HCT116 (cell line): Measurements from ENCODE around the gene ZNF341. TPM values are rescaled to one million over a fixed set of nuclear protein-coding genes. Genes with fewer than 3 reads are reported as not detected.

ENCODE experiments used
- ATAC-seq: fragments of 200-7000 bp; cut with Tn5 transposase; 2 replicates; pipeline ENCODE4 v1.9.1; 2020; ENCODE audit warnings: mild to moderate bottlenecking, moderate library complexity
- BruUV-seq: library from RNA; stranded (reverse); fragments of 400-500 nt; replicated peaks from 2 replicates; lab custom pipeline; 2021; lab: Mats Ljungman, UMichigan
- CTCF ChIA-PET: fragments of 300-600 bp; sonication (Branson Sonifier 250); formaldehyde crosslinking; loops from one replicate; lab custom pipeline; 2021; ENCODE audit warnings: antibody characterized with exemption; lab: Charles Lee
- POLR2A ChIA-PET: fragments of 300-600, 350-600 bp; sonication (Branson Sonifier 250); formaldehyde crosslinking; loops from one replicate; lab custom pipeline; 2021; ENCODE audit warnings: antibody characterized with exemption; lab: Charles Lee
- RAD21 ChIA-PET, 2 experiments: fragments of 300-600 bp; sonication (Branson Sonifier 250); formaldehyde crosslinking; loops; one replicate each; lab custom pipeline; 2023; ENCODE audit warnings: low total read pairs in 2 of 2; ENCODE audit not compliant: uncharacterized antibody in 2 of 2, unreplicated experiment in 2 of 2, low non-redundant PET in 1 of 2; lab: Charles Lee
- DNase-seq: peaks from one replicate; pipeline ENCODE4 v3.0.0-alpha.2; 2010; ENCODE audit warnings: low read depth, low spot score
- H2AFZ ChIP-seq: fragments of 200-600 bp; shearing (Covaris generic), sonication (generic); 2 replicates; pipeline ENCODE4 v1.6.1; 2017; ENCODE audit warnings: low read depth, mixed run types, mixed read lengths, antibody characterized with exemption, low read length; ENCODE audit not compliant: poor library complexity, severe bottlenecking
- H3K27ac ChIP-seq: 2 replicates; pipeline ENCODE4 v1.5.1; 2012; ENCODE audit warnings: low read depth, low read length
- H3K27me3 ChIP-seq: fragments of 200-600 bp; sonication (generic); 2 replicates; pipeline ENCODE4 v1.6.1; 2016; ENCODE audit warnings: mixed run types, low read length, mixed read lengths; ENCODE audit not compliant: insufficient read depth
- H3K36me3 ChIP-seq, 2 experiments: fragments of 200-500 bp in 1 of 2; fragments of 200-600 bp in 1 of 2; sonication (Bioruptor generic) in 1 of 2; sonication (generic) in 1 of 2; 2 replicates each; pipeline versions ENCODE4 v1.5.1 to v1.6.1; 2014 to 2016; ENCODE audit warnings: low read length in 2 of 2, inconsistent platforms in 1 of 2, mixed read lengths in 1 of 2, mixed run types in 1 of 2; ENCODE audit not compliant: insufficient read depth in 2 of 2, control insufficient read depth in 1 of 2
- H3K4me1 ChIP-seq, 2 experiments: fragments of 200-600 bp in 1 of 2; sonication (generic) in 1 of 2; 2 replicates each; pipeline versions ENCODE4 v1.5.1 to v1.6.1; 2012 to 2017; ENCODE audit warnings: low read length in 2 of 2, inconsistent platforms in 1 of 2, mild to moderate bottlenecking in 1 of 2, mixed read lengths in 1 of 2, mixed run types in 1 of 2, moderate library complexity in 1 of 2; ENCODE audit not compliant: insufficient read depth in 2 of 2, control insufficient read depth in 1 of 2
- H3K4me2 ChIP-seq: fragments of 200-600 bp; sonication (generic); 2 replicates; pipeline ENCODE4 v1.6.1; 2017; ENCODE audit warnings: mixed run types, low read length, mixed read lengths
- H3K4me3 ChIP-seq, 2 experiments: fragments of 200-600 bp in 1 of 2; sonication (generic) in 1 of 2; replicated peaks in 1 of 2; 2 replicates each; pipeline ENCODE4 v1.5.1; 2011 to 2016; ENCODE audit warnings: low read length in 2 of 2, control low read depth in 1 of 2, low read depth in 1 of 2, mild to moderate bottlenecking in 1 of 2, mixed read lengths in 1 of 2, mixed run types in 1 of 2
- H3K79me2 ChIP-seq: fragments of 200-600 bp; sonication (generic); 2 replicates; pipeline ENCODE4 v1.6.1; 2017; ENCODE audit warnings: mild to moderate bottlenecking, mixed run types, low read length, moderate library complexity, mixed read lengths; ENCODE audit not compliant: insufficient read depth
- H3K9ac ChIP-seq: fragments of 200-600 bp; sonication (generic); 2 replicates; pipeline ENCODE4 v1.6.1; 2016; ENCODE audit warnings: low read length, mixed read lengths
- H3K9me2 ChIP-seq: fragments of 200-600 bp; sonication (generic), shearing (Covaris generic); 2 replicates; pipeline ENCODE4 v1.6.1; 2017; ENCODE audit warnings: mixed run types, mild to moderate bottlenecking, moderate library complexity; ENCODE audit not compliant: insufficient read depth
- H3K9me3 ChIP-seq, 2 experiments: fragments of 200-500 bp in 1 of 2; fragments of 200-600 bp in 1 of 2; sonication (Bioruptor generic) in 1 of 2; sonication (generic) in 1 of 2; 2 replicates each; pipeline ENCODE4 v1.6.1; 2014 to 2017; ENCODE audit warnings: low read length in 2 of 2, mixed read lengths in 2 of 2, inconsistent platforms in 1 of 2, low read depth in 1 of 2, mild to moderate bottlenecking in 1 of 2, mixed run types in 1 of 2, moderate library complexity in 1 of 2; ENCODE audit not compliant: control insufficient read depth in 1 of 2, insufficient read depth in 1 of 2
- H4K20me1 ChIP-seq: fragments of 200-600 bp; sonication (generic), shearing (Covaris generic); 2 replicates; pipeline ENCODE4 v1.6.1; 2017; ENCODE audit warnings: mixed run types, mild to moderate bottlenecking, moderate library complexity; ENCODE audit not compliant: insufficient read depth
- CEBPB ChIP-seq: IDR thresholded peaks from 2 replicates; pipeline ENCODE4 v1.6.1; 2012; ENCODE audit warnings: low read depth
- ELF1 ChIP-seq: IDR thresholded peaks from 2 replicates; pipeline ENCODE4 v1.6.1; 2012; ENCODE audit warnings: low read depth, borderline replicate concordance
- POLR2A ChIP-seq: IDR thresholded peaks from 2 replicates; pipeline ENCODE4 v1.7.0; 2011; ENCODE audit warnings: borderline replicate concordance; ENCODE audit not compliant: insufficient read depth, insufficient read length; ENCODE audit errors: extremely low read depth
- POLR2AphosphoS5 ChIP-seq: IDR thresholded peaks from 2 replicates; pipeline ENCODE4 v1.6.1; 2011; ENCODE audit warnings: mild to moderate bottlenecking, low read depth, low read length, moderate library complexity
- REST ChIP-seq: IDR thresholded peaks from 2 replicates; pipeline ENCODE4 v1.6.1; 2012; ENCODE audit warnings: low read depth
- SRF ChIP-seq: IDR thresholded peaks from 2 replicates; pipeline ENCODE4 v1.6.1; 2012; ENCODE audit warnings: low read depth
- TCF7L2 ChIP-seq: IDR thresholded peaks from 2 replicates; pipeline ENCODE4 v1.7.0; 2011; ENCODE audit warnings: borderline replicate concordance, inconsistent platforms; ENCODE audit not compliant: insufficient read depth, insufficient read length; ENCODE audit errors: extremely low read depth
- ZBTB33 ChIP-seq: IDR thresholded peaks from 2 replicates; pipeline ENCODE4 v1.6.1; 2011; ENCODE audit warnings: mild to moderate bottlenecking, low read length, moderate library complexity; ENCODE audit not compliant: insufficient replicate concordance; ENCODE audit errors: extremely low read depth
- intact Hi-C: fragments of 100-400 bp; cut with micrococcal nuclease; formaldehyde crosslinking; loops from 2 replicates; pipeline ENCODE4 v1.10.0; 2022
- total RNA-seq: library from RNA; stranded (reverse); gene quantifications from one replicate; pipeline ENCODE4 v1.2.1, GENCODE V29; 2021; ENCODE audit not compliant: unreplicated experiment

The ZNF341 gene
- total RNA-seq, 1 experiment from 2014 or later: 4.9 TPM

- ChIA-PET POLR2A (no interaction called here), CTCF (no interaction called here), RAD21 (no interaction called here)
- H3K36me3 ChIP-seq: no peaks in the 10 kb centered on the region
- no peak overlapping the region for H3K4me2 ChIP-seq
- H2AFZ ChIP-seq: no peak overlapping the region
- H3K4me3 ChIP-seq: no peak overlapping the region
- ATAC-seq: no peak
- H3K9me2 ChIP-seq: no peaks in the 10 kb centered on the region
- H3K9me3 ChIP-seq: no peaks in the 10 kb centered on the region
- peaks cover 15 to 28% of the 10 kb centered on the region in 2 experiments for H3K4me1 ChIP-seq
- no TSS peak for BruUV-seq
- TF ChIP-seq ELF1 (no peak), POLR2AphosphoS5 (no peak), TCF7L2 (no peak), SRF (no peak), ZBTB33 (no peak), CEBPB (no peak), POLR2A (no peak), REST (no peak)
- no peak overlapping the region for H3K9ac ChIP-seq
- intact Hi-C loops: no loop called here
- peaks cover 73% of the 10 kb centered on the region for H3K79me2 ChIP-seq
- peaks cover 3% of the 10 kb centered on the region; the same call in 1 of the 2 replicates for H4K20me1 ChIP-seq
- no peaks in the 10 kb centered on the region for H3K27me3 ChIP-seq
- H3K27ac ChIP-seq: no peak overlapping the region
- no peak for DNase-seq
Observed at GRCh38 chr20:33822991-33823390, 91.2 kb downstream of the ZNF341 start.
